HG03439 (cell line): Measurements from ENCODE around the gene DYNLT5.
"Not testable (repeated sequence)": the region's sequence is repeated elsewhere in the genome, so short reads cannot be mapped to it uniquely, and the experiment has no call there.

Experiments
- ATAC-seq: cut with Tn5 transposase; IDR thresholded peaks from one replicate; pipeline ENCODE4 v1.9.1; 2021; ENCODE audit warnings: mild to moderate bottlenecking, moderate library complexity; ENCODE audit not compliant: unreplicated experiment

Gene DYNLT5, protein sequence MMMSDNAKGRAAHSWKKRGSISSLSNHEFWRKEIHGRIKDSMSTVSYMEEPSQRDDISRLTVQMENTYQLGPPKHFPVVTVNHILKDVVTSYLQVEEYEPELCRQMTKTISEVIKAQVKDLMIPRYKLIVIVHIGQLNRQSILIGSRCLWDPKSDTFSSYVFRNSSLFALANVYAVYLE

DNA sequence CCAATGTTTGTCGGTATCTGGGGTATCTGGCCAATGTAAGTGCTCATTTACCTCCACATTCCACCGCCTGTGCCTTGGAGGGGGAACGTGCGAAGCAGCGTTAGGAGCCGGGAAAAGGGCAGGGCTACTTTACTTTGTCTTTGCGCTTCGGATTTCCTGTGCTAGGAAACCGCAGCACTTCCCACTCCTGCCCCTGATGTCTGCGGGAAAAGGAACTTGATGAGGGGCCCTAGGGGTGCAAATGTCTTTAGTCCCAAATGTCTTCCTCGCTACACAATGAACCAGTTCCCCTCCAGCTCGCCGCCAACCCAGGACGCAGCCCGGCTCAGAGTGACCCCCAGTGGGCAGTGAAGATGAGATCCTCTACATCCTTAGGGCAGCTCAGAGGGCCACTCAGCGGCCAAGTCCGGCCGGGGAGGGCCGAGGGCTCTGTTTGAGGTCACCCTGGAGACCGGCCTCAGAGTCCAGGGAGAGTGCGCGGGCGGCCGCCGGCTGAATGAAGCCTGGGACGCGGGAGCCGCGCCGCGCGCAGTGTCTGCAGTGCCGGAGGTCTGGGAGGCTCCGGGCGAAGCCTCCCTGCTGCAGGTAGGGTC, at the start of gene DYNLT5:
DYNLT5 (plus strand) TSS at position 460 of the 593 bp plus-strand sequence. CDS start 2,200 bp downstream, outside the sequence.
- no peak for ATAC-seq

DNA sequence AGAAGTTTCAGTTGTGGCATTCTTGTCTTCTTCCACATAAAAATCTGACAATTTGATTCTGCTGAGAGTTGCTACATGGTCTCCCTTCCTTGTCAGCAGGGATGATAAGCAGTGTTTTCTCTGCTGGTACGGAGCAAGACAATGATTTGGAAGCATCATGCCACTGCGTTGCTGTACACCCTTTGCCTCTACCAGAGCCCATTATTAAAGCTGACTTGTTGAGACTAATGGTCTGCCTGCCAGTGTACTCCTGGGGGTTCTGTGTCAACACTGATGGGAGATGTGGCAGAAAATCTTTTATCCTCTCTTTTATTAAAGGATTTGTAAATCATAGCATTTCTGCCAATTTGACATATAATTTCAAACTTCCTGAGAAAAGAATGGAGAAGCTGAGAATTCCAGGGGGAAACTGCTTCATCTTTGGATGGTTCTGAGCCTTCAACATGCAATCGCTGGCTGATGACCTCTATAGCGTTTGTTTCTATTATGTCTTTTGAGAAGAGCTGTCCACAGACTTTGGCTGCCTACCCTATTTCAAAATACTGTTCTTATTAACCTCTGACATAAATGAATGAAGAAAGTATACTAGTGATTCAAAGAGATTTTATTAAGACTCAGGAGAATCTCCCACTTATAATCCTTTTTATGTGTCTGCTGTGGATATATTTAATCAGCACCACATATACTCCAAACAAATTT, 47.9 kb upstream of the DYNLT5 start:
- no peak for ATAC-seq

DNA sequence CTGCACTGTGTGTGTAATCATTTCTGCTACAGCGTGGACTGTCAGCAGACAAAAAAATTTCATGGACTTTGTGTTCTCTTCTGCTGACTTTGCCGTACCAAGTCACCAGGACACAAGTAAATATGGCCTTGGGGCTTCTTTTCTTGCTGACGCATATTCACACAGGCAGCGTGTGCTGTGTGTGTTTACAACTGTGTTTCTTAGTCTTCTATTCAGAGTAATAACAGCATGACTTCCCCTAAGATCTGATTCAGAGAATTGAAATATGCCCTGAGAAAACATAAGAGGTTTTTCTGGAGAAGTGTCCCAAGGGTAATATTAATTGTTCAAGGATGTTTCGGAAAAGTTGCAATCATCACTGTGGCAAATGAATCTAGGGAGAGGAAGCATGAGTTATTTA, 47.1 kb upstream of the DYNLT5 start:
- no peak for ATAC-seq

DNA sequence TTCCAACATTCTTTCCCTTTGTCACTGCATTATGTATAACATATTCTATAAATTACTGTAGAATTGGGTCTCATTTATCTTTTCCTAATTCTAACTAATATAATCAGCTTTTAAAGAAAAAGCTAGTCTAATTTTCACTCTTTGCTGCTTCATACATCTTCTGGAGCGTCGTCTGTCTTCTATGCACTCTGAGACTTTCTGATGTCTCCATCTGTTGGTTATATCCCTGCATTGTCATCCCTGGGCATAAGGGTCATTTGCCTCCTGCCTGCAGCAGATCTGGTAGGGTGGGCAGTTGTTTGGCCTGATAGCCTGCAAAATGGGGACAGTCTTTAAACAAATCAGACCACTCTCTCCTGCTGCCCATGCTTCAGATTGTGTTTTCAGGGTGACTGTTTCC, 40.8 kb upstream of the DYNLT5 start:
- ATAC-seq: no peak

DNA sequence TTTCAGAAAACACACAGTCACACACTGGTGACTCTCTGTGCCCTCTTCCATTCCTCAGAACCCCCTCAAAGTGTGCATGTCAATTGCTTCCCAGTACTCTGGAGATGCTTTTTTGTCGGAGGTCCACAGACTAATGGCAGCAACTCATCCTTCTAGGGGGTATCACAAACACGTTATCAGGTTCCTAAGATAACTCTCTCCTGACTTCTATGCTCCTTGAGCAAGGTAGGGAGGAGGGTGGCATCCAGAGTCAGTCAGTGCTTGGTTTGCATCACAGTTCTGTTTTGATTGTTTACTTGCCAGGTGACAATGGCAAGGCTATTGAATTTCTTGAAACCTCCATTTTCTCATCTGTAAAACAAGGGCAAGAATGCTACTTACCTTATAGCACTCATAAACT, 39.4 kb upstream of the DYNLT5 start:
- no peak for ATAC-seq

DNA sequence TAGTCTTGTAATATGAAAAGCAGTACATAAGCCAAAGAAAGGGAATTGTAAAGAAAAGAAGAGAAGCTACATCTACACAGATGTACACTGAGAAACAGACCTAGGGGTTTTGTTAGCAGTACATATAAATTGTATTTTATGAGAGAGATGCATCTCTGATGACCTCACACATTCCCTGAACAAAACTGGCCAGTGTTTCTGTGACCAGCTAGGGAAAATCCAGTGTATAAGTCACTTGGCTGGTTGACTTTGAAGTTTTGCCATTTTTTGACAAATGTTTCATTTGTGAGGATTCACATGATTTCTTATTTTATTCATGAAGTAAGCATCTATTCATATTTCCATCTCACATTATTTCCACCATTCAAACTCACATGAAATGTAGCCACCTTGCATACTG, 28.3 kb upstream of the DYNLT5 start:
- ATAC-seq: no peak

DNA sequence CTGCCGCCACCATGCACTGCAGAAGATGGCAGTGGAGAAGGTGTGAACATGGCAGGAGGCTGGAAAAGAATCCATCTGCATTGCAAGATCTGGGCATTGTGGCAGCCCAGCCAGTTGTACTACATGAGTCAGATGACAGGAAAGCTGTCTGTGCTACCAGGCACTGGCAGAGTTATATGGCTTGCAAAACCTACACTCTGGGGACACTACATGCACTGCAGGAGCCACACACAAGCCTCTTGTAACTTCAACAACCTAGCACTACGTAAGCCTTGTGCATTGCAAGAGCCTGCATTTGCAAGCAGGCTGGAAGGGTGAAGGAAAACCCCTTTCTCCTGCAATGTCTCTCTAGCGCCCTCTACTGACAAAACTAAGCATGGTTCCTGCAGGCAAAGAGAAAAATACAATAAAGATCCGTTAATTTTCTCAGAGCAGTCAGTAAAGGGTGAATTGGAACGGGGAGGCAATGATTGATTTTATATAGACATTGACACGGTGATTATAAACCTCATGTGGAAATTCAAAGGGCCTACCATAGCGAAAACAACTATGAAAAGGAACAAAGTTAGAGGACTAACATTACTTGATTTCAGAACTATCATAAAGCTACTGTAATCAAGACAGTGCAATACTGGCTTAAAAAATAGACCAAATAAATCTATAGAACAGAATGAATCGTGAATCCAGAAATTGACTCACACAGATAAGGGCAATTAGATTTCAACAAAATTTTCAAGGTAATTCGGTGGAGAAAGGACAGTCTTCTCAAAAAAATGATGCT, 26.2 kb upstream of the DYNLT5 start:
- no peak for ATAC-seq

DNA sequence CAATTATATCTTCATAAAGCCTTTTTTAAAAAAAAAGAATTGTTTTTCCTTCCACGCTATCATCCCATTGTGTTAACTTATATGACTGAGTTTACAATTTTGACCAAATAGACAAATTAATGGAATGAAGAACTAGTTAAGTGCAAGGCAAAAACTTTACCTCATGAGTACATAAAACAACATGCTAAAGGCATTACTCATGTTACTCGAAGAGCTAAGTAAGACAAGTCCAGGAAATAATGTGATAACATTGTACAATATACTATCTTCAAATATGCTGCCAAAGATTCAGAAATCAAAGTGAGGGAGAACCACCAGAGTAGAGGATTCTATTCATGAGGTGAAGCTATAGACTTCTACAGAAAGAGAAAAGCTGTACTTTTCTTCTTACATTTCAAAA, 24.2 kb upstream of the DYNLT5 start:
- no peak for ATAC-seq

DNA sequence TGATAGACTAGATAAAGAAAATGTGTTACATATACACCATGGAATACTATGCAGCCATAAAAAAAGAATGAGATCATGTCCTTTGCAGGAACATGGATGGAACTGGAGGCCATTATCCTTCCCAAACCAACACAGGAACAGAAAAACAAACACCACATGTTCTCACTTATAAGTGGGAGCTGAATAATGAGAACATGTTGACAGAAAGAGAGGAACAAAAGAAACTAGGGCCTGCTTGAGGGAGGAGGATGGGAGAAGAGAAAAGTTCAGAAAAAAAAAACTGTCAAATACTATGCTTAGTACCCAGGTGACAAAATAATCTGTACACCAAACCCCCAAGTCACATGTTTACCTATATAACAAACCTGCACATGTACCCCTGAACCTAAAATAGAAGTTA, 23.5 kb upstream of the DYNLT5 start:
- not testable (repeated sequence) for ATAC-seq

DNA sequence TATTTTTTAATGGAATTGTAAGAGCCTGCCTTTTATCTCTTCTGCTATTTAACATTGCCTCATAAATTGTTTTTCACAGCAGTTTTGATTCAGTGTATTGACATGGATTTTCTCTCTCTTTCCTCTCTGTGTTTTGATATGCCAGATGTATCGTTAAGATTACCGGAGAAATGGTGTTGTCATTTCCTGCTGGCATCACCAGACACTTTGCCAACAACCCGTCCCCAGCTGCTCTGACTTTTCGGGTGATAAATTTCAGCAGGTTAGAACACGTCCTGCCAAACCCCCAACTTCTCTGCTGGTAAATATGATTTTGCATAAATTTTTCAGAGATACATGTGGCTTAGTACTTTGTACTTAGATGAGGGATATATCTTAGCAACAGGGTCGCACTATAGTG, 23.1 kb upstream of the DYNLT5 start:
- no peak for ATAC-seq

DNA sequence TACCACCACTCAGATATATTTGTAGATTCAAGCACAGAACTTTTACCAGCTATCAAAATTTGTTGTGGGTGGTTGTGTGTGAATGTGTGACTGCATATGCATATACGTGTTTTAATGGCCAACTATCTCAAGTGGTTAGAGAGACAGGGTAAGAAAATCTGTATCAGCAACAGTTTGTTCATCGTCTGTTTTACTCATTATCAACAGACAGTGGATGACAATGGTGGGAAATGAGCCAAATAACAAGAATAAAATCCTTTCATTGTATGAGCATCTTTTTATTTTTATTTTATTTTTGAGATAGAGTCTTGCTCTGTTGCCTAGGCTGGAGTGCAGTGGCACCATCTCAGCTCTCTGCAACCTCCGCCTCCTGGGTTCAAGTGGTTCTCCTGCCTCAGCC, 22.7 kb upstream of the DYNLT5 start:
- no peak for ATAC-seq

DNA sequence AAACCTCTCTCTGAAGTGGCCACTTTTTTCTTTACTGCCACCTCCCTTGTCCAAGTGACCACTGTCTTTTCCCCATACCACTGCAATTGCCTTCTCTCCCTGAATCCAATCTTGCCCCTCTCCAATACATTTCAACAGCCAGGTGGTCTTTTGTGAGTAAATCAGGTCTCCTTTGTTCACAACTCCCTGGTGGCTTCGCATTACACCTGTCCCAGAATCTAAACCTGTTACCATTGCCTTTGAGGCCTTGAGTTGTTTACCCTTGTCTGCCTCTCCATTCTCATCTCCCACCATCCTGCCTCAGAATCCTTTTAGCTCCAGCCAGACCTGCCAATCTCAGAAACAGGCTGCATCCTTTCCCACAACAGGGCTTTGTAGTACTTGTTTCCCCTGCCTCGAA, 21.8 kb upstream of the DYNLT5 start:
- no peak for ATAC-seq

DNA sequence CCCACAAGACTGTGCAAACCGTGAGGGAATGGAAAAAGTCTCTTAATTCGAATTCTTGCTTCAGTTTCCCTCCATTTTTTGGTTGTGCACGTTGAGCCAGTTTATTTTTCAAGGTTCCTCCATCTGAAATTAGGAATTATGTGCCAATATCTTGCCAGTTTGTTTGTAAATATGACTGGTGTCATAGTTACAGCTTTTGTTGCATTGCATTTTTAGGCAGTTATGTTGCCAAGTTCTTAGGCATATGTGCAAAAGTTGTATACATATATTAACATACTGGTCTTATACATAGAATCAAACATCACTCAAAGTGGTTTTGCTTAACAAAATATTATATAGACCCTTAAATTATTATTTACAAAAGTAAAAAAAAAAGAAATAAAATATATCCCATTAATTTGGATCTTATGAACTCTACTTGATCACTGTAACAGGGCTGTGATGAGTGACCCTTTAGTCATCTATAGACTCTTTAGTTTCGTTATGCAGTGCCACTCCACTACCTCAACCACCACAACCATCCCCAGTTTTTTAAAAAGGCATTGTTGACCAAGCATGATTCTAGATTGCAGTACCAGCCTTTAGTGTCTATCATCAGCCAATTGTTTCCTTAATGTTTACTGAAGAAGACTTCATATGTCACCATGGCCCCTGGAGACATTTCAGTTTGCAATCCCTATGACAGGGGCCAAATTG, 20.9 kb upstream of the DYNLT5 start:
- ATAC-seq: no peak

DNA sequence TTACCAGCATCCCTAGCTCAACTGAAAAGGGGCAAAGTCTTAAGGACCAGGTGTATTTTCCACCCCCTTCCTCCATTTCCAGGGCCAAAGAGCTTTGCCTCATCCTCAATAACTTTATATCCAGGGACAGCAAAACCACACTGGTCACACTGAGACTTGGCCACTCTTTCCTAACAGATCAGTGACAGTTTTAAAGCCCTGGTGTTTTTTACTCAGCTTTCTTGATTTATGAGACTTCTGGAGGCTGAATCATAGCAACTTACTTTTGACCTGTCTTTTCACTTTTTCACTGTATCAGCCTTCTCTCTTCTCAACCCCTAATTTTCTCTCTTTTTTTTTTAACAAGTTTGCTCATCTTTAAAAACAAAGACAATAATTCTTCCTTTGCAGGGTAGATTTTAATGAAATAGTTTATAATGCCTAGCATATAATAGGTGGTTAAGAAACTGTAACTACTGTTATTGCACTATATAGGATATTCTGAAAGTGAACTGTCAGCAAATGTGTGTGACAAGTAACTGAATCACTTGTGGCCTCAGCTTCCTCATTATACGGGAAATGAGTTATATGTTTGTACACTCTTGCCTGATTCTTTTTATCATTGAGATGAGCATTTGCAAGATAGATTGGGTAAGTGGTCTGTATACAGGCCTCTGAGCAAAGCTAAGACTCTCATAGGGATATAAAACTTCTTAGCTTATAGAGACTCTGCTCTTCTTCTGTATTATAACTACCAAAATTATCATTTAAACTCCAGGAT, 19.7 kb upstream of the DYNLT5 start:
- no peak for ATAC-seq

DNA sequence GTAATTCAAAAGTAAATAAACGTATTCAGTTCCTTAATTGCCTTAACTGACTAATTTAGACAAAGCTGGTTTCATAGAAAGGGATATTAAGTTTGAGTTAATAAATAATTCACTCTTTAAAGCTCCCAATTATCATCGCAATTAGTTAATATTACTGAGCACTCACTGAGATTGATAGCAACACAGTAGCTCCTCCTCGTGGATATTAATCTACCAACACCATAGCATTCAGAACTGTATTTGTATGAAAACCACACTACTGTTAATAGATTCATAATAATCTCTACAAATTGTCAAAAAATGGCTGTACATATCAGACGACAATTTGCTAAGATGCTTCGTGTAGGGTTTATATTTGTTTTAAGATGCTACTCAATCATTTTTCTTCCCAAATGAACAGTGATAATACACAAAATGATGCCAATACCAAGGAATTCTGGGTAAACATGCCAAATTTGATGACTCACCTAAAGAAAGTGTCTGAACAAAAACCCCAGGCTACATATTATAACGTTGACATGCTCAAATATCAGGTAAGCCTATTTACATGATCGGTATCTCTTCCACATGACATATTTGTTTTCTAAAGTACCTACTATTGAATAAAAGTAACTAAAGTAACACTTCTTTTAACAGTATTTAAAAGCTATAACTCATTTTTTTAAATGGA, 18.8 kb upstream of the DYNLT5 start:
- no peak for ATAC-seq

DNA sequence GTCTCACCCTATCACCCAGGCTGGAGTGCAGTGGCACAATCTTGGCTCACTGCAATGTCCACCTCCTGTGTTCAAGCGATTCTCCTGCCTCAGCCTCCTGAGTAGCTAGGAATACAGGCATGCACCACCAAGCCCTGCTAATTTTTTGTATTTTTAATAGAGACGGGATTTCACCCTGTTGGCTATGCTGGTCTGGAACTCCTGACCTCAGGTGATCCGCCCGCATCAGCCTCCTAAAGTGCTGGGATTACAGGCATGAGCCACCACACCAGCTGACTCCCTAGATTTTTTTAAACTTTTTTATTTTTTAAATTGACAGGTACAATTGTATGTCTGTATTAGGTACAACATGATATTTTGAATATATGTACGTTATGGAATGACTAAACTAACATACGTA, 17.7 kb upstream of the DYNLT5 start:
- not testable (repeated sequence) for ATAC-seq

DNA sequence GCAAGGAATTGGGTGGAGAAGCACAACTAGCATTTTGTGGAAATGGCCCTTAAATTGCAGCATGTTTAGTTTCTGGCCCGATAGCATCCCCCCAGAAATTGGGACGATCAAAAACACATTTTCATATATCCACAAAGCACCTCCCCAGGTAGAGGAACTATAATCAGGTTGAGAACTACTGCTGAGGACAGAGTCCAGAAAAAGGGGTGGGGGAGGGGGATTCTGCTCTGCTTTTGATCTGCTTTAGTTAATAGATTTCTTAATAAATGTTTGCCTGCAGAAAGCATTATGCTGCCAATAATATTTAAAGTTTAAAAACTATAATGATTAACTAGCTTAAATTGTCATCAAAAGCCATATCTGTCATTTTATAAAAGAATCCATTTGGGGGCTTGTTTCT, 14.4 kb upstream of the DYNLT5 start:
- ATAC-seq: no peak

DNA sequence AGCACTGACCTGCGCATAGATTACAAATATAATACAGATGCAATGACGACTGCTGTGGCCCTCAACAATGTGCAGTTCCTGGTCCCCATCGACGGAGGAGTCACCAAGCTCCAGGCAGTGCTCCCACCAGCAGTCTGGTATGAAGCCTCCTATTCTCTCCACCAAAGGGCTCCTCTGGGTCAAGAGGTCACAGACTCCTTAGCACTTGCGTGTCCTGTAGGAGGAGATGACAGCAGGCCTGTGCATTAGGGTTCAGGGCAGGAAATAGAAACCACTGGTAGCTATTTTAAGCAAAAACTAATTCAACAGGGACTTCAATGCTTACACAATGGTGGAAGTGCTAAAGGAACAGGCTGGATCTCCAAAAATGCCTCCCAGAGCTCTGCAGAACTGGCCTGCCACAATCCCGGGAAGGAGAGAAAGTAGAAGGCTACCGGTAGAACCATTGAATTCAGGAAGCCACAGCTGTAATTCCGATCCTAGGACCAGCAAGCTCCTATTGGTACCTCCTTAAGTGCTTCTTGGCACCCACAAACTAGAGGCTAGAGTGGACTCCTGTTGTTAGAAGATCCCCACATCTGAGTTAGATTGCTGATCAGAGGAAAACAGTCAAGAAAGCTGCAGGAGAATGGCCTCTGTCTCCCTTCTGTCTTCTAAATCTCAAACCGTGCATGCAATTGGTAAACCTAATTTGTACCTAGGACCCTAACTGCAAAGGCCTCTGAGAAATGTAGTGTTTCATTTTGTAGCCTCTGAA, 12.7 kb upstream of the DYNLT5 start:
- no peak for ATAC-seq

DNA sequence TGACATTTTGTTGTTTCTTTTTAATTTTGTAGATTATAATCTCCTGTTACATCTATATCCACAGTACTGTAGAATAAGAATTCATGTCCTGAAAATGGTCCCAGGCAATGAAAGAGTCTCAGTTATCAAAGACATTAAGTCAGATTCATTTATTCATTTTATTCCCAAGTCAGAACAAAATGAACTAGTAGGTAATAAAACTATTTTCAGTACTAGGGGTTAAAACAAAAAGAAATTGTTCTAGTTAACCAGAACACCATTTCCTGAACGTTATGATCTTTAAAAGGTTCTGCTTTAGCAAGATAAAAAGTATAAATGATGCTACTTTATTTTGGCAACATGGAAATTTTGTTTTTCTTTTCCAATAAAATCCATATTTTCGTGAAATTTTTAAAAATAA, 6.8 kb upstream of the DYNLT5 start:
- ATAC-seq: no peak
